Tibial nerve (tissue), 4 donors: ENCODE measurements around the gene LRRC8D.
A peak's percentile ranks its signal among the peaks of the same experiment; 100 is the strongest.

ENCODE experiments used
- EP300 ChIP-seq, 2 donors: sonication (generic); formaldehyde crosslinking; IDR thresholded peaks; one replicate each; pipeline ENCODE4 v1.6.1; 2017; ENCODE audit warnings: antibody characterized with exemption in 2 of 2, mild to moderate bottlenecking in 1 of 2
- POLR2A ChIP-seq, 2 donors: fragments of 450-650 bp; IDR thresholded peaks; one replicate each; pipeline ENCODE4 v1.6.1; 2017; ENCODE audit warnings: antibody characterized with exemption in 2 of 2, mild to moderate bottlenecking in 2 of 2, moderate library complexity in 2 of 2
- TF ChIP-seq, protein P1 (sequence below), 5 experiments: fragments of 200-600 bp in 3 of 5; fragments of 450-650 bp in 2 of 5; sonication (generic) in 3 of 5; IDR thresholded peaks; one replicate each; pipeline ENCODE4 v1.5.1; 2016 to 2019; ENCODE audit warnings: antibody characterized with exemption in 5 of 5, mild to moderate bottlenecking in 3 of 5, moderate library complexity in 2 of 5

DNA sequence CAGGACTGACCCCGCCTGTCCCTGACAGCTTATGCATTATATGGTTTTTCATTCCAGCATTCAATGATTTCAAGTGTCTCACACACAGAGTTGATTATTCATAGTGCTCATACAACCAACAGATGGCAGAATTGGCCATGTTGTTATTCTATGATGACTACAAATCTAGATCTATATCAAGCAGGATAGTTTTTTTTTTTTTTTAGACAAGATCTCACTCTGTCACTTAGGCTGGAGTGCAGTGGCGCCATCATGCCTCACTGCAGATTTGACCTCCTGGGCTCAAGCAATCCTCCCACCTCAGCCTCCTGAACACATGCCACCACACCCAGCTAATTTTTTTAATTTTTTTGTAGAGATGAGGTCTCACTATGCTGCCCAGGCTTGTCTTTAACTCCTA is 40.1 kb upstream of the LRRC8D start:
- TF ChIP-seq, protein P1, sequence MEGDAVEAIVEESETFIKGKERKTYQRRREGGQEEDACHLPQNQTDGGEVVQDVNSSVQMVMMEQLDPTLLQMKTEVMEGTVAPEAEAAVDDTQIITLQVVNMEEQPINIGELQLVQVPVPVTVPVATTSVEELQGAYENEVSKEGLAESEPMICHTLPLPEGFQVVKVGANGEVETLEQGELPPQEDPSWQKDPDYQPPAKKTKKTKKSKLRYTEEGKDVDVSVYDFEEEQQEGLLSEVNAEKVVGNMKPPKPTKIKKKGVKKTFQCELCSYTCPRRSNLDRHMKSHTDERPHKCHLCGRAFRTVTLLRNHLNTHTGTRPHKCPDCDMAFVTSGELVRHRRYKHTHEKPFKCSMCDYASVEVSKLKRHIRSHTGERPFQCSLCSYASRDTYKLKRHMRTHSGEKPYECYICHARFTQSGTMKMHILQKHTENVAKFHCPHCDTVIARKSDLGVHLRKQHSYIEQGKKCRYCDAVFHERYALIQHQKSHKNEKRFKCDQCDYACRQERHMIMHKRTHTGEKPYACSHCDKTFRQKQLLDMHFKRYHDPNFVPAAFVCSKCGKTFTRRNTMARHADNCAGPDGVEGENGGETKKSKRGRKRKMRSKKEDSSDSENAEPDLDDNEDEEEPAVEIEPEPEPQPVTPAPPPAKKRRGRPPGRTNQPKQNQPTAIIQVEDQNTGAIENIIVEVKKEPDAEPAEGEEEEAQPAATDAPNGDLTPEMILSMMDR (IDR thresholded peaks at IDR 0.05), result peak in 2 of 5 experiments; percentile 16 to 27
- no peak for TF ChIP-seq POLR2A (IDR thresholded peaks at IDR 0.05)
- TF ChIP-seq EP300 (IDR thresholded peaks at IDR 0.05), result no peak
